Stomach (tissue), 4 donors: ENCODE results near the gene KCNT1.

ENCODE experiments used
- CTCF ChIP-seq, 7 experiments: fragments of 450-650 bp in 4 of 7; fragments of 200-600 bp in 3 of 7; sonication (generic) in 3 of 7; IDR thresholded peaks; one replicate each; pipeline ENCODE4 v1.5.1; 2016 to 2019; ENCODE audit warnings: antibody characterized with exemption in 7 of 7, control low read depth in 2 of 7, mild to moderate bottlenecking in 1 of 7
- POLR2A ChIP-seq, 4 donors: fragments of 450-650 bp; IDR thresholded peaks; one replicate each; pipeline ENCODE4 v1.6.1; 2016; ENCODE audit warnings: antibody characterized with exemption in 4 of 4, control low read depth in 2 of 4, mild to moderate bottlenecking in 1 of 4, moderate library complexity in 1 of 4
- POLR2AphosphoS5 ChIP-seq, 3 donors: sonication (generic); formaldehyde crosslinking; IDR thresholded peaks; one replicate each; pipeline ENCODE4 v1.6.1; 2016; ENCODE audit warnings: antibody characterized with exemption in 3 of 3

- TF ChIP-seq CTCF (IDR thresholded peaks at IDR 0.05) (no peak), POLR2AphosphoS5 (IDR thresholded peaks at IDR 0.05) (no peak), POLR2A (IDR thresholded peaks at IDR 0.05) (no peak)
These were observed 85.3 kb downstream of the KCNT1 start for GRCh38 chr9:135787317-135787716.
